Natural killer cell treated with Interleukin-12 subunit alpha and Interleukin-12 subunit beta and Interleukin-15 and Interleukin-18, amount 100 ng/mL, for 72 hours (primary cell): ENCODE results near the gene TMEM117. TPM values are rescaled to one million over a fixed set of nuclear protein-coding genes. Genes with fewer than 3 reads are reported as not detected.
A peak's percentile ranks its signal among the peaks of the same experiment; 100 is the strongest.
"Not testable (repeated sequence)": the region's sequence is repeated elsewhere in the genome, so short reads cannot be mapped to it uniquely, and the experiment has no call there.

ENCODE experiments used
- ATAC-seq, 2 donors: fragments of 150-1000 bp; cut with Tn5 transposase in 1 of 2; sonication (Bioruptor Pico), chemical (Tn5 transposase) in 1 of 2; 2 replicates each; pipeline ENCODE4 v1.10.0; 2021
- DNase-seq: peaks from one replicate; pipeline ENCODE4 v3.0.0; 2022; ENCODE audit warnings: low spot score
- H3K27ac Mint-ChIP-seq, 2 donors: 1 replicate in 1 of 2; 2 replicates in 1 of 2; pipeline ENCODE4 v1.8.0; 2022; ENCODE audit warnings: mixed read lengths in 2 of 2, mild to moderate bottlenecking in 1 of 2, moderate library complexity in 1 of 2
- H3K27me3 Mint-ChIP-seq, 2 donors: 1 replicate in 1 of 2; 2 replicates in 1 of 2; pipeline ENCODE4 v1.8.0; 2022; ENCODE audit warnings: mixed read lengths in 2 of 2
- H3K36me3 Mint-ChIP-seq: one replicate; pipeline ENCODE4 v1.8.0; 2022; ENCODE audit warnings: mixed read lengths
- H3K4me1 Mint-ChIP-seq, 2 donors: 1 replicate in 1 of 2; 2 replicates in 1 of 2; pipeline ENCODE4 v1.8.0; 2022; ENCODE audit warnings: low read depth in 2 of 2, mixed read lengths in 2 of 2, mild to moderate bottlenecking in 1 of 2
- H3K4me3 Mint-ChIP-seq: one replicate; pipeline ENCODE4 v1.8.0; 2022; ENCODE audit warnings: mixed read lengths
- H3K9me3 Mint-ChIP-seq: 2 replicates; pipeline ENCODE4 v1.8.0; 2022; ENCODE audit warnings: mixed read lengths
- total RNA-seq, 2 donors: library from RNA; stranded (reverse); gene quantifications; one replicate each; pipeline ENCODE4 v1.2.3, GENCODE V29; 2022

Gene TMEM117
- total RNA-seq, 2 donors from 2014 or later = 2.4 to 5.0 TPM

DNA sequence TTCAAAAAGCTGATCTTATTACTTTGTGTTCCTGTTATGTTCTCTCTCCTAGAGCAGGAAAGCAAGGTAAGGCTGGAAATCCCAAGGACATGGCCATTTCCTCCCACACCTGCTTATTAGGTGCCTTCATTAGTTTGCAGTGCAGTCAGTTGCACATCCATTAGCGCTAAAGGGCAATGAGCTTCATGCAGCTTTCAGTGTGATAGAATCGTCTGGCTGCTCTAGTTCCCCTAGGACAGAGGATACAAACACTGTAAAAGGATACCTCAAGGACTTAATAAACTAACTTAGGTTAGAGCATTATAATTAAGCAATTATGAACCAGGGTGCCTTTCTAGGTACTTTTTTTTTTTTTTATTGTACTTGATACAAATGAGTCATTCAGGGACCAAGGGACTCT, 21.1 kb downstream of the TMEM117 start:
- Mint-ChIP-seq H3K27ac (no peak overlapping the region), H3K4me3 (no peak overlapping the region), H3K27me3 (no peaks in the 10 kb centered on the region), H3K9me3 (no peaks in the 10 kb centered on the region), H3K4me1 (peaks cover 5% of the 10 kb centered on the region in 2 donors), H3K36me3 (peaks cover 5% of the 10 kb centered on the region)
- ATAC-seq (no peak), DNase-seq (no peak)

DNA sequence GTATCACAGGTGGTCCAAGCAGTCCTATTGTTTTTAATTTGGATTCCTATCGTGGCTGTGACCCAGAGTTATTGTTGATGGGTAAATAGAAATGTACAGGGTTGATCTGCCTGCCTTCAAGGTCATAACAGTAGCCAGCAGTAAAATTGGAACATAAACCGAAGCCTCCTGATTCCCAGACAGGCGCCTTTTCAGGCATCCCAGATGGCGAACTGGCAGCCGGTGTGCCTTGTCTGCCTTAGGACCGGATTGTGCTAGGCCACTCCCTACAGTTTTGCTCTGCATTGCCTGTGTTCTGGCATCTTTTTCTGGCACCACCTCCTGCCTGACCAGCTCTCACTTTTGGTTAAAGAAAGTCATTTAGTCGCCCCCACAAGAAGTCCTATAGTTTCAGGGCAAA, 22.2 kb downstream of the TMEM117 start:
- Mint-ChIP-seq H3K27ac (no peak overlapping the region), H3K9me3 (no peaks in the 10 kb centered on the region), H3K27me3 (no peaks in the 10 kb centered on the region), H3K36me3 (peaks cover 5% of the 10 kb centered on the region), H3K4me1 (peaks cover 5% of the 10 kb centered on the region in 2 donors), H3K4me3 (no peak overlapping the region)
- ATAC-seq (no peak), DNase-seq (no peak)

DNA sequence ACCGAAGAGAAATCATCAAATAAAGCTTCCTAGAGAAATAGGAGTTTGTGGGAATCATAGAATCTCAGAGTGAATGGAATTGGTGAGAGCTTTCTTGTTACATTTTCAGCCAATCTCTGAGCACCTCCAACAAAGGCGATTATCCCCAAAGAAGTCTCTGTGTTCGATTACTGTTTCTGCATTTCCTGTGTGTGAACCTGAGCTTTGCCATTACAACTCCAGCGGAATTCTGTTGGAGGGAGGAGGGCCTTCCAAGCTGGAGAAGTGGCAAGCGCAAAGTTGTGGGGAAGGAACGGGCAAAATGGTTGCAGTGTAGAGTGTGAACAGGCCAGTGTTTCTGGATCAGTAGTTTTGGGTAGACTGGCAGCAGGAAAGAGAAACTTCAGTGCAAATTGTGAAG, 23.1 kb downstream of the TMEM117 start:
- Mint-ChIP-seq H3K4me3 (no peak overlapping the region), H3K9me3 (no peaks in the 10 kb centered on the region), H3K4me1 (peaks cover 4% of the 10 kb centered on the region in 2 donors), H3K27ac (no peak overlapping the region), H3K27me3 (no peaks in the 10 kb centered on the region), H3K36me3 (peaks cover 4% of the 10 kb centered on the region)
- DNase-seq = no peak
- no peak for ATAC-seq

DNA sequence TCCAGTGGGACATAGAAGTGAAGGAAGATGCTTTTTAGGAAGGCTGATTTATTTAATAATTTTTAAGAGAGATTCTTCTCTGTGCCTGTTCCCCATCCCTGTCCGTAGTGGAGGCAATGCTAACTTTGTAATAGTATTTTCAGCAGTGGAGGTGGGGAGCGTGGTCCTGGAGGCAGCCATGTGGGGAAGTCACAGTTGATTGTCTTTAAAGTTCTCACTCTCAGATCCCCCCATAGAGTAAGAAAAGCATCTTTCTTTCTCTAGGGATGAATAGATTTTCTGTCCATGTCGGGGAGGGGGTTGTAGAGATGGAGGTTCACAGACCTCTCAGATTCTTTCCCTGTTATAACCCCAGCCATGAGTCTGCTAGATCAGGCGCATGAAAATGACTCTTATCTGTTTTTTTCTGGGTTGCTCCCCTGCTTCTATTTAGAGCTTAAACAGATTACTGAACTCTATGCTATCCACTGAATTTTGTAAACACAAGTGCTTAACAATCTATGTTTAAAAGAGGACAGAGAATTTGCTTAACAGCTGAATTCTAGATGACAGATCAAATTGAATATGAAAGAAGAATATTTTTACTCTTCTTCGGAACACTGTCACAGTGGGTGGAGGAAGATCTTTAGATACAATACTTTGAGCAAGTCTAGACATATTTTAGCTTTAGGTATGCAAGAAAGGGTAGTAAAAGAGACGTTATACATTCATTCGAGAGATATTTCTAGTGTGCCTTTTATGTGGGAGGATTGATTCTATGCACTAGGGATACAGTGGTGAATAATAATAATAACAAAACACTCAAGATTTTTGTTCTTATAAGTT, 25.3 kb downstream of the TMEM117 start:
- no peaks in the 10 kb centered on the region for H3K9me3 Mint-ChIP-seq
- DNase-seq (no peak), ATAC-seq (no peak)
- peaks cover 0 to 2% of the 10 kb centered on the region in 2 donors for H3K4me1 Mint-ChIP-seq
- H3K27ac Mint-ChIP-seq = no peak overlapping the region
- no peak overlapping the region for H3K4me3 Mint-ChIP-seq
- H3K36me3 Mint-ChIP-seq = no peaks in the 10 kb centered on the region
- H3K27me3 Mint-ChIP-seq = no peaks in the 10 kb centered on the region

DNA sequence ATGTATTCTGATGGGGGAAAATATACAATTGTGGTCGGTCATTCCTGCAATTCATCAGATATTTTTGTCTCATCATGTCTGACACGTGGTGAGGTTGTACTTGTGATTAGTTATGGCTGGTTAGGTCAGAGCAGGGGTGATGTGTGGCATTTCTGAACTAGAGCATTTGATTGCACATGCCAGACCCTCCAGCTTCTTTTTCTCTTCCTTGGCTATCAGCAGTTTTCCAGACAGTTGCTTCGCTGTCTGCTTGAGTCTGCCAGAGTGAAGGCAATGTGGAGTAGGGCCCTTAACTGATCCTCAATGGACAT, 25.9 kb downstream of the TMEM117 start:
- Mint-ChIP-seq H3K9me3 (no peaks in the 10 kb centered on the region), H3K4me1 (peaks cover 0 to 2% of the 10 kb centered on the region in 2 donors), H3K36me3 (no peaks in the 10 kb centered on the region), H3K27ac (no peak overlapping the region), H3K27me3 (no peaks in the 10 kb centered on the region), H3K4me3 (no peak overlapping the region)
- ATAC-seq = no peak
- no peak for DNase-seq

DNA sequence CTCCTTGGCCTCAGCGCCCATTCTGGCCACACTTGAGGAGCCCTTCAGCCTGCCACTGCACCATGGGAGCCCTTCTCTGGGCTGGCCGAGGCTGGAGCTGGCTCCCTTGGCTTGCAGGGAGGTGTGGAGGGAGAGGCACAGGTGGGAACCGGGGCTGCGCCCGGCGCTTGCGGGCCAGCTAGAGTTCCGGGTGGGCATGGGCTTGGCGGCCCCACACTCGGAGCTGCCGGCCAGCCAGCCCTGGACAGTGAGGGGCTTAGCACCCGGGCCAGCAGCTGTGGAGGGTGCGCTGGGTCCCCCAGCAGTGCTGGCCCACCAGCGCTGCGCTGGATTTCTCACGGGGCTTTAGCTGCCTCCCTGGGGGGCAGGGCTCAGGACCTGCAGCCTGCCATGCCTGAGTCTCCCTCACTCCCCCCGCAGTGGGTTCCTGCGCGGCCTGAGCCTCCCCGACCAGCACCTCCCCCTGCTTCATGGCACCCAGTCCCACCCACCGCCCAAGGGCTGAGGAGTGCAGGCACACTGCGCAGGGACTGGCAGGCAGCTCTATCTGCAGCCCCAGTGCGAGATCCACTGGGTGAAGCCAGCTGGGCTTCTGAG, 28.0 kb downstream of the TMEM117 start:
- DNase-seq (no peak), ATAC-seq (no peak)
- no peaks in the 10 kb centered on the region for H3K27me3 Mint-ChIP-seq
- peaks cover 0 to 2% of the 10 kb centered on the region in 2 donors for H3K4me1 Mint-ChIP-seq
- H3K9me3 Mint-ChIP-seq = no peaks in the 10 kb centered on the region
- no peak overlapping the region for H3K4me3 Mint-ChIP-seq
- H3K27ac Mint-ChIP-seq = no peak overlapping the region
- no peaks in the 10 kb centered on the region for H3K36me3 Mint-ChIP-seq

DNA sequence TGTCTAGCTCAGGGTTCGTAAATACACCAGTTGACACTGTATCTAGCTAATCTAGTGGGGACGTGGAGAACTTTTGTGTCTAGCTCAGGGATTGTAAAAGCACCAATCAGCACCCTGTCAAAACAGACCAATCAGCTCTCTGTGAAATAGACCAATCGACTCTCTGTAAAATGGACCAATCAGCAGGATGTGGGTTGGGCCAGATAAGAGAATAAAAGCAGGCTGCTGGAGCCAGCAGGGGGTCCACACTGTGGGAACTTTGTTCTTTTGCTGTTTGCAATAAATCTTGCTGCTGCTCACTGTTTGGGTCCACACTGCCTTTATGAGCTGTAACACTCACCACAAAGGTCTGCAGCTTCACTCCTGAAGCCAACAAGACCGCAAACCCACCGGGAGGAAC, 28.7 kb downstream of the TMEM117 start:
- DNase-seq, H3K9me3 Mint-ChIP-seq, H3K36me3 Mint-ChIP-seq, H3K4me3 Mint-ChIP-seq, H3K27ac Mint-ChIP-seq, H3K4me1 Mint-ChIP-seq, ATAC-seq, H3K27me3 Mint-ChIP-seq: not testable (repeated sequence)

DNA sequence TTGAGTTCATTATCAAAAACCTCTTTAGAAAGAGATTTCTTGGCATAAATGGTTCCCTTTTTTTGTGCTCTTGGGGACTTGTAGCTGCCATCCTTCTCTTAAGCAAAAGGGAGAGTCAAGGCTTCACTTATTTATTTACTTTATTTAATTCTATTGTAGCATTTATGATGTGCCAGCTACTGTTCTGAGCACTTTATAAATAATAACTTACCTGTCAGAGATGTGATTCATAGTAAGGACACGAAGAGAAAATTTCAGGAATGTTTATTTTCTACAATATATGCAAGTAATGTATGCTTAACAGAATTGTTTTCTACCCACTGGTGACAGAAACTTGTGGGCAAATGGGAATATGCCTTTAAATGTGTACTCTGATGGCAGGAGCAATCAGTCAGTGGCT, 33.3 kb downstream of the TMEM117 start:
- H3K9me3 Mint-ChIP-seq = no peaks in the 10 kb centered on the region
- peaks cover 0 to 6% of the 10 kb centered on the region in 2 donors for H3K27me3 Mint-ChIP-seq
- no peaks in the 10 kb centered on the region for H3K36me3 Mint-ChIP-seq
- H3K4me1 Mint-ChIP-seq = no peaks in the 10 kb centered on the region
- no peak for DNase-seq
- ATAC-seq = no peak
- H3K4me3 Mint-ChIP-seq = no peak overlapping the region
- H3K27ac Mint-ChIP-seq = no peak overlapping the region

DNA sequence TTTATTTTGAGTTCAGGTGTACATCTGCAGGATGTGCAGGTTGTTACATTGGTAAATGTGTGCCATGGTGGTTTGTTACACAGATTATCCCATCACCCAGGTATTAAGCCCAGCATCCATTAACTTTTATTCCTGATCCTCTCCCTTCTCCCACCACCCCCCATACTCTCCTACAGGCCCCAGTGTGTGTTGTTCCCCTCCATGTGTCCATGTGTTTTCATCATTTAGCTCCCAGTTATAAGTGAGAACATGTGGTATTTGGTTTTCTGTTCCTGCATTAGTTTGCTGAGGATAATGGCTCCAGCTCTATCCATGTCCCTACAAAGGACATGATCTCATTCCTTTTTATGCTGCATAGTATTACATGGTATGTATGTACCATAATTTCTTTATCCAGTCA, 33.9 kb downstream of the TMEM117 start:
- not testable (repeated sequence) for ATAC-seq, H3K4me3 Mint-ChIP-seq, H3K36me3 Mint-ChIP-seq, H3K9me3 Mint-ChIP-seq, H3K27me3 Mint-ChIP-seq, DNase-seq, H3K4me1 Mint-ChIP-seq
- H3K27ac Mint-ChIP-seq = peak overlapping the region in 1 of 2 donors; percentile 17

DNA sequence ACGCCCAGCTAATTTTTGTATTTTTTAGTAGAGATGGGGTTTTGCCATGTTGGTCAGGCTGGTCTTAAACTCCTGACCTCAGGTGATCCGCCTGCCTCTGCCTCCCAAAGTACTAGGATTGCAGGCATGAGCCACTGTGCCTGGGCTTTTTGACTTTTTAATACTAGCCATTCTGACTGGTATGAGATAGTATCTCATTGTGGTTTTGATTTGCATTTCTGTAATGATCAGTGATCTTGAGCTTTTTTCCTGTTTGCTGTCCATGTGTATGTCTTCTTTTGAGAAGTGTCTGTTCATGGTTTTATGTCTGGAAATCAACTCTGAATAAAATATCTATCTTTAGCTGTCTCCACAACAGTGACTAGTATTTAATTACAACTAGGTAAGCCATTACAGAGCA, 35.4 kb downstream of the TMEM117 start:
- H3K9me3 Mint-ChIP-seq, H3K27me3 Mint-ChIP-seq, ATAC-seq, H3K4me3 Mint-ChIP-seq, H3K4me1 Mint-ChIP-seq, H3K27ac Mint-ChIP-seq, DNase-seq, H3K36me3 Mint-ChIP-seq: not testable (repeated sequence)

DNA sequence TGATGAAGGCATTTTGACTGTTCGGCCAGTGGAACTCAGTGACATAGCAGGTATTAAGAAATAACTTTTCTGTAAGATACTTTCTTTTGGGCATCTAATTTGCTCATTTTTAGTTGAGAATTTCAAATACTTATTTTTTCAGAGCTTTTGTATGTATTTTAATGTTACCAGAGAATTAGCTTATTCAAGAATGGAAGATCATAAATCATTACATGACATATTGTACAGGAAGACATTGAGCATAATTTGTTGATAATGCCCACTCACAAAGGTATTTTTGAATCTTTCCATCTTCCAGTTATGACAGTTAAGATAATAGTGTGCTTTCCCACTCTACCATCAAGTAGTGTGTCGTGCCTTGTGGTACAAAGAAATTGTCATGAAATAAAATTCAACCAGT, 36.5 kb downstream of the TMEM117 start:
- Mint-ChIP-seq H3K4me3 (no peak overlapping the region), H3K27me3 (peaks cover 0 to 6% of the 10 kb centered on the region in 2 donors), H3K27ac (no peak overlapping the region), H3K4me1 (no peaks in the 10 kb centered on the region), H3K36me3 (no peaks in the 10 kb centered on the region), H3K9me3 (no peaks in the 10 kb centered on the region)
- DNase-seq = no peak
- no peak for ATAC-seq

DNA sequence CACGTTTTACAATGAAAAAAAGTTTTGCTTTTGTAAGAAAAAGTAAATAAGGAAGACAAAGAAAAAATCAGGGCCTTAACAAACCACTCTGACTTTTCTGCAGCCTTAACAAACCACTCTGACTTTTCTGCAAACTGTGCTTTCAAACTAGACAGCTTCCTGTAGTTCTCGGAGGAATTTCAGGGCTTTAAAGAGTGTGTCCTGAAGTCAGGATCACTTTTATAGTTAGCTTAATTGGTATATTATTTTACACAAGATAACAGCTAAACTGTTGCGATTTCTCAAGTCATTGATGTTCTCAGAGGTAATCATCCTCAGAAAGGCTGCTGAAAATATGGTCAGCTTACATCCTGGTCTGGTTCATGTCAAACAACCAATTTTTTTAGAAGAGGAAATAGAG, 42.2 kb downstream of the TMEM117 start:
- no peak for ATAC-seq
- H3K36me3 Mint-ChIP-seq = no peaks in the 10 kb centered on the region

DNA sequence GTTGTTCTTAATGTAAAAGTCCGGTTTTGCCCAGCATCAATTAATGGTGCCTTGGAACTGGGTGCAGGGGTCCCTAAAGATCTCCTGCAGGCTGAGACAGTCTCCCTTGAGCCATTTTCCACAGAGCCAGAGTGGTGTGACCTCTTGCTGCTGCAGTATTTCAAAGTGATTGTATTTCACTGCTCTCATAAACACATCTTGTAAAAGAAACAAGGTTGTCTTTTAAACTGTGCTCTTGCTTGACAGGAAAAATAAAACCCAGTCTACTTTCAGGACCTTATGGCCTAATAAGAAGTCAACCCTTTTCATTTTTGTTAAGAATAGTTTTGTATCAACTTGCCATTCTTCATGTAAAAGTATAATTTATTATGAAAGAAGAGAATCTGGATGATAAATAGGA, 44.7 kb downstream of the TMEM117 start:
- Mint-ChIP-seq H3K27me3 (no peaks in the 10 kb centered on the region), H3K4me1 (no peaks in the 10 kb centered on the region), H3K9me3 (no peaks in the 10 kb centered on the region), H3K4me3 (no peak overlapping the region), H3K36me3 (no peaks in the 10 kb centered on the region), H3K27ac (no peak overlapping the region)
- ATAC-seq (no peak), DNase-seq (no peak)

More for the DNA sequence above, 42.2 kb downstream of the TMEM117 start:
- Mint-ChIP-seq H3K4me1 (no peaks in the 10 kb centered on the region), H3K9me3 (no peaks in the 10 kb centered on the region), H3K4me3 (no peak overlapping the region), H3K27me3 (peaks cover 0 to 4% of the 10 kb centered on the region in 2 donors), H3K27ac (no peak overlapping the region)
- DNase-seq = no peak

DNA sequence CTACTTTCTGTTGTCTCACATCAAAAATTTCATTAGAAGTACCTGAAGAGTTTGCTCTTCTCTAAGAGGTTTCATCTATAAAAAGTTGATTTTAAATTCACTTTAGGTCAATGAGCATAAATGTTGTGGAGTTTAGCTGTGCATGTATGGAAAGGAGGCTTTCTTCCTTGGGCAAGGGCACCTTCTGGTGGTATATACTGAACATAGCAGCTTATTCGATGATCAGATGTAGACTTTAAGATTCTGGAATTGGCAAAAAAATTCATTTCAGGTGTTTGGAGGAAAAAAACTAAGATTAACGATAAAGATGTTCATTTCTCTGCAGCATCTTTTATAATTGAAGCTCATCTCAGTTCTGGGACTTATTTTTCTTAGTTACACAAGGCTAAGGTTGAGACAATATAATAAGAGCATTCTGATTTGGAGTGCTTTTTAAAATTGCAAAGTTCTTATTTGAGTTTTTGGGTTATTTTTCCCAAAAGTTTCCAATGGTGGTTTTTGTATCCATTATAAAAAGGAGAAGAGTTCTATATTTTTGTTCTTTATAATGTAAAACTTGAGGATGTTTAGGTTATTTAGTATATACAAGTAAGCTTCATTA, 46.8 kb downstream of the TMEM117 start:
- Mint-ChIP-seq H3K36me3 (no peaks in the 10 kb centered on the region), H3K27ac (no peak overlapping the region), H3K4me3 (no peak overlapping the region), H3K27me3 (no peaks in the 10 kb centered on the region), H3K4me1 (no peaks in the 10 kb centered on the region), H3K9me3 (no peaks in the 10 kb centered on the region)
- DNase-seq (no peak), ATAC-seq (peak; percentile 68 to 70)
